Keratinocyte (primary cell): ENCODE results near the gene BAG3. TPM values are rescaled to one million over a fixed set of nuclear protein-coding genes. Genes with fewer than 3 reads are reported as not detected.

ENCODE experiments used
- DNase-seq: peaks from one replicate; pipeline ENCODE4 v3.0.0-alpha.2; 2011; ENCODE audit warnings: low read depth, missing footprints, low spot score
- FAIRE-seq: peaks from 2 replicates; lab custom pipeline; 2011; peaks lifted over from hg19 to GRCh38; lab: Jason Lieb, UNC
- H2AFZ ChIP-seq: 2 replicates; pipeline ENCODE4 v1.6.0; 2012; ENCODE audit warnings: low read length, control low read depth, inconsistent platforms; ENCODE audit not compliant: control insufficient read depth
- H3K27ac ChIP-seq: 2 replicates; pipeline ENCODE4 v1.5.1; 2011; ENCODE audit warnings: low read length; ENCODE audit not compliant: control insufficient read depth, insufficient read depth
- H3K27me3 ChIP-seq: 3 replicates; pipeline ENCODE4 v1.6.0; 2011; ENCODE audit warnings: low read length; ENCODE audit not compliant: control insufficient read depth, insufficient read depth; ENCODE audit errors: extremely low read depth
- H3K36me3 ChIP-seq, 2 experiments: 2 replicates in 1 of 2; 3 replicates in 1 of 2; pipeline ENCODE4 v1.5.1; 2011; ENCODE audit warnings: low read length in 2 of 2, mild to moderate bottlenecking in 1 of 2; ENCODE audit not compliant: control insufficient read depth in 2 of 2, insufficient read depth in 2 of 2; ENCODE audit errors: extremely low read depth in 1 of 2
- H3K4me1 ChIP-seq: 3 replicates; pipeline ENCODE4 v1.5.1; 2011; ENCODE audit warnings: low read length; ENCODE audit not compliant: control insufficient read depth, insufficient read depth; ENCODE audit errors: extremely low read depth
- H3K4me2 ChIP-seq: 3 replicates; pipeline ENCODE4 v1.6.0; 2011; ENCODE audit warnings: low read depth, low read length; ENCODE audit not compliant: control insufficient read depth, insufficient read depth; ENCODE audit errors: extremely low read depth
- H3K4me3 ChIP-seq, 3 experiments: fragments of 200-600 bp in 1 of 3; sonication (generic) in 1 of 3; 2 replicates in 2 of 3; 3 replicates in 1 of 3; pipeline ENCODE4 v1.5.1; 2011 to 2016; ENCODE audit warnings: low read length in 3 of 3, mild to moderate bottlenecking in 3 of 3, control low read depth in 2 of 3, inconsistent platforms in 1 of 3, low read depth in 1 of 3, mixed read lengths in 1 of 3, mixed run types in 1 of 3, moderate library complexity in 1 of 3; ENCODE audit not compliant: control insufficient read depth in 2 of 3, insufficient read depth in 2 of 3; ENCODE audit errors: extremely low read depth in 1 of 3
- H3K79me2 ChIP-seq: 2 replicates; pipeline ENCODE4 v1.6.0; 2012; ENCODE audit warnings: low read length; ENCODE audit not compliant: control insufficient read depth, insufficient read depth
- H3K9ac ChIP-seq: 3 replicates; pipeline ENCODE4 v1.6.0; 2011; ENCODE audit warnings: low read length; ENCODE audit not compliant: control insufficient read depth, insufficient read depth; ENCODE audit errors: extremely low read depth
- H3K9me1 ChIP-seq: 3 replicates; pipeline ENCODE4 v1.6.0; 2011; ENCODE audit warnings: low read length; ENCODE audit not compliant: control insufficient read depth, insufficient read depth; ENCODE audit errors: extremely low read depth
- H3K9me3 ChIP-seq: 2 replicates; pipeline ENCODE4 v1.5.1; 2012; ENCODE audit warnings: low read depth, low read length; ENCODE audit not compliant: control insufficient read depth
- H4K20me1 ChIP-seq: 3 replicates; pipeline ENCODE4 v1.6.0; 2011; ENCODE audit warnings: low read length; ENCODE audit not compliant: control insufficient read depth, insufficient read depth; ENCODE audit errors: extremely low read depth
- CTCF ChIP-seq, 3 experiments: IDR thresholded peaks in 1 of 3; conservative IDR thresholded peaks in 1 of 3; optimal IDR thresholded peaks in 1 of 3; 2 replicates in 2 of 3; 3 replicates in 1 of 3; pipeline versions ENCODE3 to v1.5.1; 2011; ENCODE audit warnings: low read length in 3 of 3, mild to moderate bottlenecking in 3 of 3, moderate library complexity in 2 of 3, control low read depth in 1 of 3, inconsistent platforms in 1 of 3; ENCODE audit not compliant: insufficient read depth in 2 of 3; ENCODE audit errors: extremely low read depth in 1 of 3
- EZH2 ChIP-seq: IDR thresholded peaks from one replicate; pipeline ENCODE4 v1.6.1; 2012; ENCODE audit warnings: inconsistent platforms, mild to moderate bottlenecking, low read length, moderate library complexity
- dilution Hi-C: fragments of 300-500 bp; cut with MboI; formaldehyde crosslinking; loops from one replicate; pipeline ENCODE4 v1.7.0; 2020; ENCODE audit warnings: low sequenced_read_pairs; ENCODE audit not compliant: extremely low pct_ligation_motif_present
- polyA plus RNA-seq, 5 experiments: library from polyadenylated mRNA; depleted of rRNA in 3 of 5; stranded (reverse) in 3 of 5; stranded (forward) in 1 of 5; unstranded in 1 of 5; fragments of >200 nt; gene quantifications; 1 replicate in 1 of 5; 2 replicates in 3 of 5; 3 replicates in 1 of 5; pipeline versions ENCODE4 v1.2.1 to v1.2.3, GENCODE V29; 2011 to 2012; ENCODE audit warnings: missing spikeins in 2 of 5, low read depth in 1 of 5, low replicate concordance in 1 of 5

BAG3 gene
- polyA plus RNA-seq, 1 donor (not counting 4 experiments of a cell fraction or from before 2014, with no cell fraction given) = 26.2 TPM

- Histone ChIP-seq H3K9ac (peak overlapping the region; percentile 72), H3K27me3 (no peaks in the 10 kb centered on the region), H3K4me3 (no peak overlapping the region), H3K27ac (peak overlapping the region; percentile 96), H3K4me1 (peaks cover 70% of the 10 kb centered on the region), H3K36me3 (peaks cover 15 to 26% of the 10 kb centered on the region in 2 experiments), H3K79me2 (peaks cover 12% of the 10 kb centered on the region), H2AFZ (no peak overlapping the region), H4K20me1 (no peaks in the 10 kb centered on the region), H3K9me1 (peaks cover 3% of the 10 kb centered on the region), H3K9me3 (no peaks in the 10 kb centered on the region), H3K4me2 (peak overlapping the region; percentile 39)
- TF ChIP-seq EZH2 (no peak), CTCF (optimal IDR thresholded peaks at IDR 0.05 in 1 of 3, IDR thresholded peaks at IDR 0.05 in 1 of 3, conservative IDR thresholded peaks at IDR 0.05 in 1 of 3; ENCODE audit: extremely low read depth in 1 of 3, insufficient read depth in 2 of 3, low read length in 3 of 3) (no peak)
- DNase-seq = no peak
- FAIRE-seq = no peak
- dilution Hi-C loops = no loop called here
Measured at GRCh38 chr10:119679480-119679829, 28.3 kb downstream of the BAG3 start.

- peak; percentile 86 for DNase-seq
- H3K4me3 ChIP-seq = peak overlapping the region in 2 of 3 experiments; percentile 44 to 45
Measured at GRCh38 chr10:119680050-119680449, 28.9 kb downstream of the BAG3 start.

More at GRCh38 chr10:119680050-119680449, 28.9 kb downstream of the BAG3 start:
- no peak for TF ChIP-seq CTCF (optimal IDR thresholded peaks at IDR 0.05 in 1 of 3, IDR thresholded peaks at IDR 0.05 in 1 of 3, conservative IDR thresholded peaks at IDR 0.05 in 1 of 3; ENCODE audit: extremely low read depth in 1 of 3, insufficient read depth in 2 of 3, low read length in 3 of 3)
- no peak for TF ChIP-seq EZH2
- peak overlapping the region; percentile 82 for H3K4me2 ChIP-seq
- H2AFZ ChIP-seq = no peak overlapping the region
- peak overlapping the region; percentile 96 for H3K27ac ChIP-seq
- H3K36me3 ChIP-seq = peaks cover 15 to 26% of the 10 kb centered on the region in 2 experiments
- FAIRE-seq = peak; percentile 95
- H3K4me1 ChIP-seq = peaks cover 64% of the 10 kb centered on the region
- no peaks in the 10 kb centered on the region for H4K20me1 ChIP-seq
- H3K9ac ChIP-seq = peak overlapping the region; percentile 72
- H3K27me3 ChIP-seq = no peaks in the 10 kb centered on the region
- peaks cover 11% of the 10 kb centered on the region for H3K79me2 ChIP-seq
- dilution Hi-C loops = no loop called here
- H3K9me3 ChIP-seq = no peaks in the 10 kb centered on the region
- peaks cover 3% of the 10 kb centered on the region for H3K9me1 ChIP-seq
